ENCODE data around the gene ARL14EPL.

ARL14EPL gene
- long read RNA-seq = 0 reads

DNA sequence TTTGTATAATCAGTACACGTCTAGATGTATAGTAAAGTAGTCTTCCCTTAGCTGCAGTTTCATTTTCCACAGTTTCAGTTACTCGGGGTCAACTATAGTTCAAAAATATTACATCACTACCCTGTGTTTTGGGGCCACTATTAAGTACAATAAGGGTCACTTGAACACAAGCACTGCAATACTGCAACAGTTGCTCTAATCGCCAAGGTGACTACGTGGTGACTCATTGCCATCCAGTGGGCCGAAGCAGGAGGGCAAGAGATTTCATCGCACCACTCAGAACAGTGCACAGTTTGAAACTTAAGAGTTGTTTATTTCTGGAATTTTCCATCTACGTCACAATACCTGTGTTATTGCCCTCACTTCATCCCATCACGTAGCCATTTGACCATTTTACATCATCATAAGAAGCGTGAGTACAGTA lies at the start of gene ARL14EPL:
ARL14EPL (plus strand) TSS at position 379 of the 424 bp plus-strand sequence. CDS start 18,994 bp downstream, outside the sequence.
- Histone ChIP-seq H3K27ac (replicated peaks) (no peak within 1 kb of the TSS), H3K4me3 (replicated peaks; ENCODE audit: insufficient read depth, low read length) (no peak within 1 kb of the TSS), H3K27me3 (ENCODE audit: insufficient read depth, poor library complexity, severe bottlenecking) (no peaks in the 10 kb centered on the region)
- peak; percentile 49 to 50 for DNase-seq (ENCODE audit: low read depth in 1 of 2, low spot score in 1 of 2)
- no peak for TF ChIP-seq SPI1 (IDR thresholded peaks at IDR 0.05; ENCODE audit: borderline replicate concordance, low read depth)
- TF ChIP-seq, protein P1, sequence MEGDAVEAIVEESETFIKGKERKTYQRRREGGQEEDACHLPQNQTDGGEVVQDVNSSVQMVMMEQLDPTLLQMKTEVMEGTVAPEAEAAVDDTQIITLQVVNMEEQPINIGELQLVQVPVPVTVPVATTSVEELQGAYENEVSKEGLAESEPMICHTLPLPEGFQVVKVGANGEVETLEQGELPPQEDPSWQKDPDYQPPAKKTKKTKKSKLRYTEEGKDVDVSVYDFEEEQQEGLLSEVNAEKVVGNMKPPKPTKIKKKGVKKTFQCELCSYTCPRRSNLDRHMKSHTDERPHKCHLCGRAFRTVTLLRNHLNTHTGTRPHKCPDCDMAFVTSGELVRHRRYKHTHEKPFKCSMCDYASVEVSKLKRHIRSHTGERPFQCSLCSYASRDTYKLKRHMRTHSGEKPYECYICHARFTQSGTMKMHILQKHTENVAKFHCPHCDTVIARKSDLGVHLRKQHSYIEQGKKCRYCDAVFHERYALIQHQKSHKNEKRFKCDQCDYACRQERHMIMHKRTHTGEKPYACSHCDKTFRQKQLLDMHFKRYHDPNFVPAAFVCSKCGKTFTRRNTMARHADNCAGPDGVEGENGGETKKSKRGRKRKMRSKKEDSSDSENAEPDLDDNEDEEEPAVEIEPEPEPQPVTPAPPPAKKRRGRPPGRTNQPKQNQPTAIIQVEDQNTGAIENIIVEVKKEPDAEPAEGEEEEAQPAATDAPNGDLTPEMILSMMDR (IDR thresholded peaks at IDR 0.05; ENCODE audit: insufficient read depth, low read length) = no peak
- TF ChIP-seq GABPA (IDR thresholded peaks at IDR 0.05; ENCODE audit: low read depth) = no peak
- no peak for TF ChIP-seq POLR2AphosphoS5 (IDR thresholded peaks at IDR 0.05; ENCODE audit: low read depth)
- TF ChIP-seq, protein P2, sequence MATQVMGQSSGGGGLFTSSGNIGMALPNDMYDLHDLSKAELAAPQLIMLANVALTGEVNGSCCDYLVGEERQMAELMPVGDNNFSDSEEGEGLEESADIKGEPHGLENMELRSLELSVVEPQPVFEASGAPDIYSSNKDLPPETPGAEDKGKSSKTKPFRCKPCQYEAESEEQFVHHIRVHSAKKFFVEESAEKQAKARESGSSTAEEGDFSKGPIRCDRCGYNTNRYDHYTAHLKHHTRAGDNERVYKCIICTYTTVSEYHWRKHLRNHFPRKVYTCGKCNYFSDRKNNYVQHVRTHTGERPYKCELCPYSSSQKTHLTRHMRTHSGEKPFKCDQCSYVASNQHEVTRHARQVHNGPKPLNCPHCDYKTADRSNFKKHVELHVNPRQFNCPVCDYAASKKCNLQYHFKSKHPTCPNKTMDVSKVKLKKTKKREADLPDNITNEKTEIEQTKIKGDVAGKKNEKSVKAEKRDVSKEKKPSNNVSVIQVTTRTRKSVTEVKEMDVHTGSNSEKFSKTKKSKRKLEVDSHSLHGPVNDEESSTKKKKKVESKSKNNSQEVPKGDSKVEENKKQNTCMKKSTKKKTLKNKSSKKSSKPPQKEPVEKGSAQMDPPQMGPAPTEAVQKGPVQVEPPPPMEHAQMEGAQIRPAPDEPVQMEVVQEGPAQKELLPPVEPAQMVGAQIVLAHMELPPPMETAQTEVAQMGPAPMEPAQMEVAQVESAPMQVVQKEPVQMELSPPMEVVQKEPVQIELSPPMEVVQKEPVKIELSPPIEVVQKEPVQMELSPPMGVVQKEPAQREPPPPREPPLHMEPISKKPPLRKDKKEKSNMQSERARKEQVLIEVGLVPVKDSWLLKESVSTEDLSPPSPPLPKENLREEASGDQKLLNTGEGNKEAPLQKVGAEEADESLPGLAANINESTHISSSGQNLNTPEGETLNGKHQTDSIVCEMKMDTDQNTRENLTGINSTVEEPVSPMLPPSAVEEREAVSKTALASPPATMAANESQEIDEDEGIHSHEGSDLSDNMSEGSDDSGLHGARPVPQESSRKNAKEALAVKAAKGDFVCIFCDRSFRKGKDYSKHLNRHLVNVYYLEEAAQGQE (IDR thresholded peaks at IDR 0.05; ENCODE audit: insufficient replicate concordance, low read depth) = no peak

DNA sequence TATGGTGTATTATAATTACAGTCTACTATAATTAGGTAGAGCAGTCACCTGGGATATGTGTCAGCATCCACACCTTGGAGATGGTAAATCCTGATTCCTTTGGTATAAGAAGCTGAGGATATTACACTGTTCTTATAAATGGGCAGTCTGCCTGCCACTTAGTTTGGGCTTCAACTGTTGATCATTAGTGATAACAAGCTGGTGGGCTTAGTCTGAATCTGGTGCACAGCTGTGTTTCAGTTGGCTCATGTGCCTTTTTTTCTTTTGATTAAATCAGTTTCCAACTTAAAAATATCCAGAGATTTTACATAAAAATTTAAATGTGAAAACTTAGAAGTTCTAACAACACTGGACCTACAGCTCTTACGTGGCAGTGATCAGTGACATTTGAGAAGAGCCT lies 48.8 kb upstream of the ARL14EPL start:
- DNase-seq (ENCODE audit: low read depth in 1 of 2, low spot score in 1 of 2) = no peak
- H3K4me3 ChIP-seq (replicated peaks; ENCODE audit: insufficient read depth, low read length) = no peak overlapping the region
- H3K27me3 ChIP-seq (ENCODE audit: insufficient read depth, poor library complexity, severe bottlenecking) = no peaks in the 10 kb centered on the region
- TF ChIP-seq POLR2AphosphoS5 (IDR thresholded peaks at IDR 0.05; ENCODE audit: low read depth) = no peak
- no peak for TF ChIP-seq SPI1 (IDR thresholded peaks at IDR 0.05; ENCODE audit: borderline replicate concordance, low read depth)
- no peak for TF ChIP-seq GABPA (IDR thresholded peaks at IDR 0.05; ENCODE audit: low read depth)
- TF ChIP-seq, protein P1 (IDR thresholded peaks at IDR 0.05; ENCODE audit: insufficient read depth, low read length) = no peak
- TF ChIP-seq, protein P2 (IDR thresholded peaks at IDR 0.05; ENCODE audit: insufficient replicate concordance, low read depth) = no peak
- no peak overlapping the region for H3K27ac ChIP-seq (replicated peaks)

DNA sequence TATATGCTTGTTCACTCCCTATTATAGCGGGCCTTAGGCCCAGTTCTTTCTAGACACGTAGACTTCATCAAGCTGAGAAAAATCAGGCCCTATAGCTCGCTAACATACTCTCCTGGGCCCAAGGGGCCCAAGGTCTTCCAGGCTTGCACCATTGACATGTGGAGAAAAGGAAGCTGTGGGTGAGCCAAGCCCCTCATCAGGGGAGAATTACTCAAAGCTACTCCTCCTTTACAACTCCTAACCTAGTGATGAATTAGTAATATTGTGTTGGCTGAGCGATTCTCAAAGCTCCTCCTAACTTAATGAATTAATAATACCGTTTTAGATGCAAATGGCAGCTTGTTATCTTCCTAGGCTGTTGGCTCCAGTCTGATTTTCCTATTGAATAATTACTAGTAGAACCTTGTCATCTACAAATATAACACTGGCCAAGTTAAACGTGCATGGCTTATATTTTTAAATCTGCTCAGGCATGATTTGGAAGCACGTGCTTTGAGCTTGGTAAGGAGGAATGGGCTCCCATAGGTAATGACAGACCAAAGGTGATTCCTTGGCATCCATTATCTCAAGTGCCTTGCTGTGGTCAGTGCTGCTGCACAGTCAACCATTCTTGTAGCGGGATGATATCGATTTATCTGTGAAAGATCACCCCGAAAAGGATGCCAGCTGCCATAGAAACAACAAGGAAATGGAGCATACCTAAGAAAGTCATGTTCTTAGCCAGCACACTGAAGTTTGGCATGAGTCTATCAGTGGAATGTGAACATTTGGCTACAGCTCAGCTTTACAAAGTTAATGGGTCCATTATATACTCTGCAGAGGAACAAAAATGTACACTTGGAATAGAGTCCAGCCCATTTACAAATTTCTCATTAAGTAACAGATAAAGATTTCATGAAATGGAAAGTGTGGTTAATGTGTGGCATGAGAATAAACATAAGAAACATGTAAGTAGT lies 46.2 kb upstream of the ARL14EPL start:
- no peak for DNase-seq (ENCODE audit: low read depth in 1 of 2, low spot score in 1 of 2)
- Histone ChIP-seq H3K27ac (replicated peaks) (no peak overlapping the region), H3K27me3 (ENCODE audit: insufficient read depth, poor library complexity, severe bottlenecking) (no peaks in the 10 kb centered on the region), H3K4me3 (replicated peaks; ENCODE audit: insufficient read depth, low read length) (no peak overlapping the region)
- TF ChIP-seq, protein P1 (IDR thresholded peaks at IDR 0.05; ENCODE audit: insufficient read depth, low read length) = no peak
- TF ChIP-seq SPI1 (IDR thresholded peaks at IDR 0.05; ENCODE audit: borderline replicate concordance, low read depth) = no peak
- no peak for TF ChIP-seq GABPA (IDR thresholded peaks at IDR 0.05; ENCODE audit: low read depth)
- TF ChIP-seq, protein P2 (IDR thresholded peaks at IDR 0.05; ENCODE audit: insufficient replicate concordance, low read depth) = no peak
- no peak for TF ChIP-seq POLR2AphosphoS5 (IDR thresholded peaks at IDR 0.05; ENCODE audit: low read depth)

All from HL-60 (cell line).